Middle frontal gyrus (tissue), 1 donor: ENCODE results near the gene UTRN.

Experiments
- DNase-seq: peaks from one replicate; pipeline ENCODE4 v3.0.0-alpha.2; 2015; ENCODE audit warnings: low spot score; ENCODE audit errors: extremely low spot score

Gene UTRN

DNA sequence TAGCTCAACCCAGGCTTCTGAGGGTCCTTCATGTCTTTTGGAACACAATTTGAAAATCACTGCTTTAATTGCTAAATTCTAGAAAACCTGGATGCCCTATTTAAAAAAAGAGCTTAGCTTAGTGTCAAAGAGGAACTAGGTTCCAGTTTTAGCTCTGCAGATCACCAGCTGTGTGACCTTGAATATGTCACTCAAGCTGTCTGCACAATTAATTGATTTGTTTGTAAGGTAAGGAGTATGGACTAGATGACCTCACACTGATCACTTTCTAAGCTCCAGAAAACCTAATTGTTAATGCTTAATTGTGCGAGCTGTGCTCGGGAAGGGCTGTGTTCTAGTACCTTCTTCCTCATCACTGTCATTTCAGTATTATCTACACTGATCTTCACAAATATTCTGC, 26.2 kb downstream of the UTRN start:
- DNase-seq, result no peak

DNA sequence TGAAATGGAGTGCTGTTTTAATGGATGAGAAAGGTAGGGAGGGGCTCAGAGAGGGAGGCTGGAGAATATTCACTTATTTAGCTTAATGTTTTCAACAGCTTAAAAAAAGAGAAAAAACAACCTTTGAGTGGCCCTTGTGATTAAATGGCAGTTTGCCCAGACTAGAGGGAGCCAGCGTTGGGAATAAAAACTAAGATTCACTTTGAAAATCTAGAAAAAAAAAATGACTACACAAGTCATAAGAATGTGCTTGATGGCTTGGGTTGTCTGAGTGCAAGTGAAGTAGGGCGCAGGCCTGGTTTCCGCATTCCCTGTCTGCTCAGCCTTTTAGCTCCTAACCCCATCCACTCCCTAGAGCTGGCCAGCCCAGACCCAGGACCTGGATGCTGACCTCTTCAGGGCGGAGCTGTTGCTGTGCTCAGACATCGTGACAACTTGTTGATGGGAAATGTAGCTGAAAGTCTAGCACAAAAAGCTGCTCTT, 28.9 kb downstream of the UTRN start:
- DNase-seq, result no peak

DNA sequence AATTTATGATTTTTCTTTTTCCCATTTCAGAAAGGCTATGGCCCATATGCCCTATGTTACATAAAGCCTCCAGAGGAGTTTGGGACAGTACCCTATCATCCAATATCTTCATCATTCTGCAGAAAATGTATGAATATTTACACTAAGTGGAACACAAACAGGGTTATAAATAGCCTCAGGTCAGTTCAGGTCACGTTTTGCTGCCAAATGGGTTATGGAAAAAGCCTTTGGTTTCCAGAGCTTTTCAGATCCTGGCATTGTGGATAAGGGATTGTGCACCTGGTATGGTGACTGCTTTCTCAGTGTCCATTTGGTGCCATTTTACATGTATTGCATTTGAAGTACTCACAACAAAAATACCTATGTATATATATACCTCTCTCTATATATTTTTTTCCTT, 29.4 kb downstream of the UTRN start:
- DNase-seq, result no peak

DNA sequence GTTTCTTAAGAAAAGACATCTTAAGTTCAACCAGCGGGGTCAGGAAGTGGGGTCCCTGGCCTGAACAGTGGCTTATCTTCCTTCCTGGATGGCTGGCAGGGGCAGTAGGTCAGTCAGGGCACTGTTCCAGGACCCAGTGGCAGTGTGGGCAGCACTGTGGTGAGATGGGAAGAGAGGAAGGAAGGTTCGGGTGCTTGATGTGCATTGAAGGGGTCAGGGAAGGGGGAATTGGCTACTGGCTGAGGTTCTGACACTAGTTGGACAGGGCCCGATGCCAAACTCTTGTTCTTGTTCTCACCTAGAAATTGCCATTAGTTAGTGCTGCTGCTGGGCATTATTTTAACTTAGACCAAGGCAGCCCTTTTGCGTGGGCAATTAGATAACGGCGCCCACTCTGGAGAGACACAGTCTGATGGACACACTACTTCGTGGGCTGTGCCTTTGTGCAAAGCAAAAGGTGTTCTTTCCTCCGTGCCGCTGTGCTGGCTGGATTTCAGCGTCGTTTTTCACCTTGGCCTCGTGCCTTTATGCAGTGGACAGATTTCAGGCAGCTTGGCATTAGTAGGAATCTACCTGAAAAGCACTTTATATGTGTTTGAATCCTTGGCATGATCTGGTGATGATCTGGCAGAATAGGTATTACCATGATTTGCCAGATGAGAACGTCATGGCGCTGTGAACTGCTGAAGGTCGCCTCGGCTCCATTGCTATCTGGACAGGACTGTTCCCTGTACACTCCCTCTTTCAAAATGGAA, 30.3 kb downstream of the UTRN start:
- DNase-seq, result no peak

DNA sequence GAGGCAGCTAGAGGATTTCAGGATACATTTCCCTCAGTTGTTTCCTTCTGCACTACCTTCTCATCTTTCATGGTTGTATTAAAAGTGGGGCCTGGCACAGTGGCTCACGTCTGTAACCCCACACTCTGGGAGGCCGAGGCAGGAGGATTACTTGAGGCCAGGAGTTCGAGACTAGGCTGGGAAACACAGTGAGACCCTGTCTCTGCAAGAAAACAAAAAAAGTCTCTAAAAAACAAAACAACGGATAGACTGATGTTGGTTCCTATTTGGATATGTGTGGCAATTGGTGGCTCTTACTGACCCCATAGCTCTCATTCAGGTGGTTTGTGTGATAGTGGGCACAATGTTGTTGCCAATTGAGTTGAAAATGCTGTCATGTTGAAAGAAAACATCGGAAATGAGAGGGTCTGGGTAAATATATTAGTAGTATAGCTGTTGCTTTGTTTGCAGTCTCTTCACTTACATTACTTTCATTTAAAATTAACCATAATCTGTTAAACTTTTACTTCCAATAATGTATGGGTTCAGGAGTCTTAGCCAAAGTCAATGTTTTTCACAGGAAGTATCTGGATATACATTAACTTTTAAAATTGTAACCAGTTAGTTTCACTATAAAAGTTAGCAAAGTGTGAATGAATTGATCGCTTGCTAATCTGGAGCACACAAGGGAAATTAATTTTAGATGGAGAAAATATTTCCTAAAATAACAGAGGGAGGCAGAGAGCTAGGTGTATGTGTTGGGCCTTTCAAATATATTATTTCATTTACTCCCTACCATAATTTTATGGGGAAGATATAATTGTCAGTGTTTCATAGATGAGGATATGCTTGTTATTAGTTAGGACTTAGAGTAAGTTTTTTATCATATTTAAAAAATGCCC, 31.1 kb downstream of the UTRN start:
- DNase-seq, result no peak

DNA sequence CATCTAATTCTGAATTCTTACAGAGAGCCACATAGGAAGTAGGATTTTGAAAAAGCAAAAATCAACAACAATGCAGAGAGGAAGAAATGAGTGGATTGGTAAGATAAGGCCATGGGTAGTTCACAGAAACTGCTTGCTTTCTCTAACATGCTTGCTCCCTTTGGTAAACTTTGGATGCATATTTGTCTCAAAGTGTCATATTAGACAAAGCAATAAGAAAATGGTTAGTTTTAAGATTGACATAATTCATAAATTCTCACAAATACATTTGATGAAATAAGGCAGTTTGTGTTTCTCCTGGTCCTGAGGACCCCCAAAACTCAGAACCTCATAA, 31.7 kb downstream of the UTRN start:
- no peak for DNase-seq

- DNase-seq, result no peak
Measured at GRCh38 chr6:144317736-144318135, 32.6 kb downstream of the UTRN start.

DNA sequence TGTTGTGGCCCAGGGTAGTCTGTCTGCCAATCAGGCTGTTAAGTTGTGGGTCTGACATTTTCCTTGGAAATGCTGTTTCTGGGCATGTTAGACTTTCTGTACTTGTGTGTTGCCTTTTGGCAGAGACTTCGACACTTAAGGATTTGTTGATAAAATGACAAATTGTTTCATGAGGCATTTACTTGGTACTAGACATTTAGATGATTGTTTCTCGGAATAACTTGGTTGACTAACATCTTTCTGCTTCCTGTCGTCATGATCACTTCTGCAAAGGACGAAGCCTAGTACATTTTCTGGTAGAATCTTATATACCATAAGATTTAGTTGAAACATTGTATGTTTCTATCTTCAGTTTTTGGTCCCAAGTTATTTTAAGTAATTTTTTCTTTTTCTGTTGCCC, 34.1 kb downstream of the UTRN start:
- no peak for DNase-seq

GRCh38 chr6:144320741-144321140, 35.6 kb downstream of the UTRN start:
- DNase-seq, result no peak

DNA sequence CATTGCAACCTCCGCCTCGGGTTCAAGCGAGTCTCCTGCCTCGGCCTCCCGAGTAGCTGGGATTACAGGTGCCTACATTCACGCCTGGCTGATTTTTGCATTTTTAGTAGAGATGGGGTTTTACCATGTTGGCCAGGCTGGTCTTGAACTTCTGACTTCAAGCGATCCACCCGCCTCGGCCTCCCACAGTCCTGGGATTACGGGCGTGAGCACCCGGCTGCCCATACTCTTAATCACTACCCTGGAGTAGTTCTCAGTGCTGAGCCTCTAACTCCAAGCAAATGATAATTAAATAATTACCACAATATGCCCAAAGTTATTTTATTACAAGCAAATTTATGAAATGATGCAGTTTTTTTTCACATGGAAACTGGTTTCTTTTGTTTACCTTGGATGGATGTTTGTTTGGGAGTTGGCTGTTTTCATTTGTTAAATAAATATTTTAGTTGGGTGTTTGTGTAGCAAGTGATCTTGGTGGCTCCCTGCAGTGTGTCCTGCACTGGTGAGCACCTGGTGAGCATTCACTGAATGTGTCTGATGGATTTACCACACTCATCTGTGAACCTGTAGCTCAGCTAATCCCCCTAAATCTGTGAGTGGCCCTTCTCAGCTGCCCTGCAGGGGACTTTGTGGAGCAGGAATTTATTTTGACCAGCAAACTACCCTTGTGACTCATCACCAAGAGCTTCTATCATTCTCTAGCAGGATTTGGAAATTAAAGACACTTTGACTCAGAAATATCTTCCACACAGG, 36.9 kb downstream of the UTRN start:
- DNase-seq, result no peak

DNA sequence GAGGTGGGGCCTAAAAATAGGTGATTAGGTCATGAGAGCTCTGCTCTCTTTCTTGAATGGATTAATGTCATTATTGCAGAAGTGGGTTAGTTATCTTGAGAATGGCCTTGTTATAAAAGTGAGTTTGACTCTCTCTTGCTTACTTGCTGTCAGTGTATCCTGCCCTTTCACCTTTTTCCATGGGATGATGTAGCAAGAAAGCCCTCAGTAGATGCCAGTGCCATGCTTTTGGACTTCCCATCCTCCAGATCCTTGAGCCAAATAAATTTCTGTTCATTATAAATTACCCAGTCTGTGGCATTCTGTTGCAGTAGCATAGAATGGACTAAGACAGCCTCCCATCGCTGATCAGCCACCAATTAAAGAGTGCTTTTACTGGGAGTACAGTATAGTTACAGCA, 40.1 kb downstream of the UTRN start:
- DNase-seq, result no peak

GRCh38 chr6:144326393-144326792, 41.3 kb downstream of the UTRN start:
- DNase-seq, result no peak

DNA sequence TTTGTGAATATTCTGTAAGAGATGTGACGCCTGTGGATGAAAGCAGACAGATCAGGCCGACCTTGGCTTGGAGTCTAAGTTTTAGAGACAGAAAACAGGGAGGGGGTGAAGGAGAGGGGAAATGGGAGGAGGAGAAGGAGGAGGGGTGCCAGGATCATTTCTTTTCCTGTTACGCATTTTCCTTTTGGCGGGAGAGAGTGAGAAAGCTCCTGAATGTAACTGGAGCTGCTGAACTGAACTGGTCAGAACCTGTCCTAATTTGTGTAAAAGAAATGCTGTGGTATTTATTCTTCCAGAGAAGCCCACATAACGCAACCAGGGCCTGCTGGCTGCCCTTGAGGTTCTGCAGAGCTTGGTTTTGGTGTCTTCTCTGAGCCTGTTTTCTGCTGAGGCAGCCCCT, 41.9 kb downstream of the UTRN start:
- DNase-seq, result no peak

DNA sequence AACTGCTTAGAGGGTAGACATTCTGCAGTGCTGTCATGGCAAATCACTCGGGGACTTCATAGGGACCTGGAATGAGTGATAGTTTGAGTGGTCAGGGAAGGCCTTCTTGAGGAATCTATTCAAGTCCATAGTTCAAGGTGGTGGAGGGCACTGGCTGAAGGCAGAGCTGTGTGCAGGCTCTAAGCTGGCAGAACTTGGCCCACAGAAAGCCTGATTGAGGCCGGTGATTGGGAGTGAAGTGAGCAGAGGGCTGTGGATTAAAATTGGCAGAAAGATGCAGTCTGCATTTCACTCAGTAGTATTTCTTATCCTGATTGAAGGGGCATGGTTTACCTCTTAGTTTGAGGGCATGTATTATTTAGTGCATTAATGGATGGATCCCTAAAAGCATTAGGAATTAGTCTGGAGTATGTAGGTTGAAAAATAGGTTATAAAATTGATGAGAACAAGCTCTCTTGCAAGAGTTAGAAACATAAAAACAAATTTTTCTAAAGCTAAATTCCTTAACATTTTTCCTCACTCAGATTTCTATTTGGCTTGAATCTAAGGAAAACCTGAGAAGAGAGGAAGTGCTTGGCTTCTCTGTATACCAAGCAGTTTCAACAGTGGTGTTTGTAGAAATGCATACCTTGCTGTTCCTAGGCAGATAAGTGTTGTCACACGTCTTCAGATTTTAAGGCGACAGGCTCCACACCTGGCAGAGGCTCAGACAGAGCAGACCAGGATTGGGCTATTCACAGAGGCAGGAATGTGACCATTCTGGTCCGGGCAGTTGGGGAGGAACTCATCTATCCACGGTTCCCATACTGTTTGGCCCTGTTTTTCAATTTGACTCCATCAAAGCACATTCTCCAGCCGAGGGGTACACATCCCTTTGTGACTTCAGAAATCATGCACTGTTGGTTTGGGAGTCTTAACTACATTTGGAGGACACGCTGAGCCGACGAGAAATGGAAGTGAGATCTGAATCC, 45.2 kb downstream of the UTRN start:
- DNase-seq, result no peak

GRCh38 chr6:144331491-144331969, 46.4 kb downstream of the UTRN start:
- DNase-seq, result no peak

DNA sequence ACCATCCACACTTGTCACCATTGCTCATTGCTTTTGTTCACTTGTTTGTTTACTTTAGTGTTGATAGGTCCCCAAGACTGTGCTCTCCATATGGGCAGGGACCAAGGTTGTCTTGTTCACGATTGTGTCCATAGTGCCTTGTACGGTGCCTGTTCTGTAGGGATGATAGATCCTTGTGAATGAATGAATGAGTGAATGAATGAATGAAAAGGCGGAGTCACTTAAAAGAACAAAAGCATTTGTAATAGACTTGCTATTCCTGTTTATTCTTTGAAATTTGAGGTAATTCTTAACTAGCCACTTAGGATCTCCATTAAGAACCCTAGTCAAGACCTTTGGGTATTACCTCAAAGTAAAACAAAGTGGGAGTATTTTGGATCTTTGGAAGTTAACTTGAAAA, 47.0 kb downstream of the UTRN start:
- DNase-seq, result no peak

- no peak for DNase-seq
Measured at GRCh38 chr6:144334150-144334708, 49.1 kb downstream of the UTRN start.
